Inferior parietal cortex (tissue), 1 donor: ENCODE results near the gene MCF2L2.
A peak's percentile ranks its signal among the peaks of the same experiment; 100 is the strongest.
"Not testable (repeated sequence)": the region's sequence is repeated elsewhere in the genome, so short reads cannot be mapped to it uniquely, and the experiment has no call there.

Experiments
- DNase-seq: peaks from one replicate; pipeline ENCODE4 v3.0.0-alpha.2; 2016; ENCODE audit errors: extremely low spot score

MCF2L2 gene

GRCh38 chr3:183443395-183444385 lies 15.3 kb upstream of the MCF2L2 start:
- no peak for DNase-seq

- no peak for DNase-seq
Observed at GRCh38 chr3:183442994-183443393, 14.6 kb upstream of the MCF2L2 start.

DNA sequence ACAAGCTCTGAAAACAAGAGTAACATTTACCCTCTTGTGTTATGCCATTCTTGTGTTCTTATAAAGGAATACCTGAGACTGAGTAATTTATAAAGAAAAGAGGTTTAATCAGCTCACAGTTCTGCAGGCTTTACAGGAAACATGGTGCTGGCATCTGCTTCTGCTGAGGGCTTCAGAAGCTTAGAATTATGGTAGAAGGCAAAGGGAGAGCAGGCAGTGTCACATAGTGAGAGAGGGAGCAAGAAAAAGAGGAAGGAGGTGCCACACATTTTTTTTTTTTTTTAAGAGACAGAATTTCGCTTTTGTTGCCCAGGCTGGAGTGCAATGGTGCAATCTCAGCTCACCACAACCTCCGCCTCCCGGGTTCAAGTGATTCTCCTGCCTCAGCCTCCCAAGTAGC lies 12.1 kb upstream of the MCF2L2 start:
- not testable (repeated sequence) for DNase-seq

DNA sequence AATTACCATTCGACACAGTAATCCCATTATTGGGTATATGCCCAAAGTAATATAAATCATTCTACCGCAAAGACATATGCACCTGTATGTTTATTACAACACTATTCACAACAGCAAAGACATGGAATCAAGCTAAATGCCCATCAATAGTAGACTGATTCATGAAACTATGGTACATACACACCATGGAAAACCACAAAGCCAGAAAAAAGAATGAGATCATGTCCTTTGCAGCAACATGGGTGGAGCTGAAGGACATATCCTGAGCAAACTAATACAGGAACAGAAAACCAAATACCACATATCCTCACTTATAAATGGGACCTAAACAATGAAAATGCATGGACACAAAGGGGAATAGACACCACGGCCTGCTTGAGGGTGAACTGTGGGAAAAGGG lies 11.1 kb upstream of the MCF2L2 start:
- no peak for DNase-seq

DNA sequence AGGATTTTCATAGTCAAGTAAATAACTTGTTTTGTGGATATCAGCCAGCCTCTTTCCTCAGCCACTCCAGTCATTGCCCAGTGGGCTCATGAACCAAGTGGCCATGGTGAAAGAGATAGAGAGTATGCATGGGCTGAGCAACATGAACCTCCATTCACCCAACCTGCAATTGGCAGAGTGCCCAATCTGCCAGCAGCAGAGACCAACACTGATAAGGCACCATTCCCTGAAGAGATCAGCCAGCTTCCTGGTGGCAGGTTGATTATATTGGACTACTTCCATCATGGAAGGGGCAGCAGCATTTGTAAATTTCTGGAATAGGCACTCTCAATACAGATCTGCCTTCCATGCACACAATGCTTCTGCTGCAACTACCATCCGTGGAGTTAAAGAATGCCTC lies 10.3 kb upstream of the MCF2L2 start:
- no peak for DNase-seq

DNA sequence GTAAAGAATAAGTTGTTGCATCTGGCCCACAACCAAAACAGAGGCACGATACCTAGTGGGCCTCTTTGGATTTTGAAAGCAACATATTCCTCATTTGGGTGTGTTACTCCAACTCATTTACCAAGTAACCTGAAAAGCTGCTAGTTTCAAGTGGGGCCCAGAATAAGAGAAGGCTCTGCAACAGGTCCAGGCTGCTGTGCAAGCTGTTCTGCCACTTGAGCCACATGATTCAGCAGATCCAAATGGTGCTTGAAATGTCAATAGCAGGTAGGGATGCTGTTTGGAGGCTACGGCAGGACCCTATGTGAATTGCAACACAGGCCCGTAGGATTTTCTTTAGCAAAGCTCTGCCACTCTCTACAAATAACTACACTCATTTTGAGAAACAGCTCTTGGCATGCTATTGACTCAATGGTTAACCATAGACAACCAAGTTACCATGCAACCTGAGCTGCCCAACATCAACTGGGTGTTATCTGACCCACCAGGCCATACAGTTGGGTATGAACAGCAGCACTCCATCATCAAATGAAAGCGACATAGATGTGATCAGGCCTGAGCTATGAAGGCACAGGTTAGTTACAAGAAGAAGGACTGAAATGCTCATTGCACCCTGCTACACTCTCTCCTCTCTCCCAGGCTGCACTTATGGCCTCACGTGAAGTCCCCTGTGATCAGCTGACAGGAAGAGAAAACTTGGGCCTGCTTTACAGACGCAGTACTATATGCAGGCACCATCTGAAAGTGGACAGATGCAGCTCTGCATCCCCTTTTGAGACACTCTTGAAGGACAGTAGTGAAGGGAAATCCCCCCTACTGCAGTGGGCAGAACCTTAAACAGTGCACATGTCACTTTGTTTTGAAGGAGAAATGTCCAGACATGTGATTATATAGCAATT lies 9.5 kb upstream of the MCF2L2 start:
- no peak for DNase-seq

DNA sequence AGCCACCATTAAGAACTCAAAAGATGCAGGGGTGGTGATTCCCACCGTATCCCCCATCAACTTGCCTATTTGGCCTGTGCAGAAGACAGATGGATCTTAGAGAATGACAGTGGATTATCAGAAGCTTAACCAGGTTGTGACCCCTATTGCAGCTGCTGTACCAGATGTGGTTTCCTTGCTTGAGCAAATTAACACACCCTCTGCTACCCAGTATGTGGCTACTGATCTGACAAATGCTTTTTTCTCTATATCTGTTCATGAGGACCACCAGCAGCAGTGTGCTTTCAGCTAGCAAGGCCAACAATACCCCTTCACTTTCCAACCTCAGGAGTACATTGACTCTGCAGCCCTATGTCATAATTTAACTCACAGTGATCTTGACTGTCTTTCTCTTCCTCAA lies 8.6 kb upstream of the MCF2L2 start:
- DNase-seq: no peak

DNA sequence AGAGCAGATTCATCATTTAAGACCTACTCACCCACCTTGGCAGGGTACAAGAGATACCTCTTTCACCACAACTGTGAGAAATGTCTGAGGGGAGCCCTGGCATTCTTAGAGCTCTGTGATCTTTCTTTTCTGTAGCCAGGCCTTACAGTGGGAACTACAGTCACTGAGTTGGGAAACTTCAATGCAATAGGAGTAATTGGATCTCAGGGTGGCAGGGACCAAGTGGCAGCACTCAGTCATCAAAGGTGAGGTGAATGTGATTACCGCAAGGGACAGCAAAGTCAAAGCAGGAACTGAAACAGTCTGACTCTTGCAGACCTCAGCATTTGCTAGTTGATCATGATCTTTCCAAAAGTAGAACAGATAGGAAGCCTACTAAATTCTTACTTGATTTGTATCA lies 7.2 kb upstream of the MCF2L2 start:
- DNase-seq: no peak

GRCh38 chr3:183434992-183435391 lies 6.6 kb upstream of the MCF2L2 start:
- DNase-seq: no peak

DNA sequence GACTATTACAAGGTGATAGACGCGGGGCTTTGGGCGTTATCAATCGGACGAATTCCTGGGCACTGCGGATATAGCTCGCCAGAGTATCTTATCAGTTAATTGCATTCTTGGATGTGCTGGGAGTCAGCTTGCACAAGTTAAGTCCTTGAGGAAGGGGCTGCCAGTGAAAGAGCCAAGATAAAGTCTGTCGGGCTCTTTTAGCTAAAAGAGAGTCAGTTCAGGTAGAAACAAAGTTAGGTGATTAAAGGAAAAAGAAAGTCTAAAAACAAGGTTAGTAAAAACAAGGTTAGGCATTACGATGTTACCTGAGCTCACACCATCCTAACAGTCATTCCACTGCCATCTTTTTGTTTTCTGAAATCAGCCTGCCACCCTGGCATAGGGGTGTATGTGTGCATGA lies 6.1 kb upstream of the MCF2L2 start:
- DNase-seq: no peak

DNA sequence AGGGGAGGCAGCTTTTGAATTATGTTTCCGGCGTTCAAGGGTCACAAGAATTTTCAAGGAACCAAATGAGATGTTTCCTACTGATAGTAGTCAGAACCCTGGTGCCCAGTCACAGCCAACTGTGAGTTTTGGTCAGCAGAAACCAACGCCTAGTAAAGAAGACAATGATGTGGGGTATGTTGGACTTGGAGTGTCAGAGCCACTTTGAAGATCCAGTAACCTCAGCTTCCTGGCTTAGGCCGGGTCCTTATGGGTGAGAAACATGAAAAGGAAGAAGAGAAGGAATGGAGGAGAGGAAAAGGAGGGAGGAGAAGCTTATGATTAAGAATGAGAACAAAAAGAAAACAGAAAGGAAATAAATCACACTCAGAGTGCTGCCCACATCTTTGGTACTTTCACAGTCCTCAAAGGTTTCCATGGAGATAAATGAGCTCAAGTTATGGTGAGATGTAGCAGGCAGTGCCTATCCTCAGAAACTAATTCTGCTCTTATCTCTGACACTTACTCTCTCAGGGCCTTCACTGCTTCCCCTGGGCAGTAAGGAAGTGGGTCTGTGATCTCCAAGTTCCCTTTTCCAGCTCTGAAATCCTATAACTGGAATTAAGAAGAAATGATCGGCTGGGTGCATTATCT lies 2.0 kb upstream of the MCF2L2 start:
- DNase-seq: no peak

- DNase-seq: peak; percentile 80
Observed at GRCh38 chr3:183427876-183428446, 458 bp downstream of the MCF2L2 start.

- DNase-seq: peak; percentile 40
Observed at GRCh38 chr3:183427196-183427875, 1.1 kb downstream of the MCF2L2 start.

GRCh38 chr3:183418807-183419206 lies 9.6 kb downstream of the MCF2L2 start:
- DNase-seq: not testable (repeated sequence)

DNA sequence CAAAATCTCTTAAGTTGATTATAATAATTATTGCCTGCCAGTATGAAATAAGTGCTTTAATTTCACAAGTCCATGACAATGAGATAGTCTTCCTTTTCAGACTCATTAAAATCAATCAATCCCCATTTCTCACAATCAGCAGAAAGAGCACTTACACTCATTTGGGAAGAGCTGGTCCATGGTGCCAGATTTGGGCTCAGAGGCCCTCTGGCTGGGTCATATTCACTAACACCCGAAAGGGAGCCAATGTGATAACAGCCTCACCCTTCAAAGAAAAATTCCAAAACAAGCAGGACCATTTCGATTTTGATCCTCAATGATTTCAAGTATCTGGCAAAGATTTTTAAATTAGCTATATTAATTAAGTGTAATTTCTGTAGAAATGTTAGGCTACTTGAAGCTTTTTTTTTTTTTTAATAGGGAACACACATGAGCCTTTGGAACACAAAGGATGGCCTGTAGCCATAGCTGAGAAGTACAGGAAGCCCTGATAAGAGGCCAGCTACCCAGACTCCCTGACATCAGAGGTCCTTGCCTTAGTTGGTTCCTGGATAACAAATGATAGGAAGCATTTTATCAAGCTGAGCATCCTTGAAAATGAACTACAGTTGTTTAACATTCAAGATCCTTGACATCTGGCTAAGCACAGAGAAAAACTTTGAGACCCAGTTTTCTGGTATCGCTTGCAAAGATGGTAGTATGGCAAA lies 17.1 kb downstream of the MCF2L2 start:
- DNase-seq: no peak

DNA sequence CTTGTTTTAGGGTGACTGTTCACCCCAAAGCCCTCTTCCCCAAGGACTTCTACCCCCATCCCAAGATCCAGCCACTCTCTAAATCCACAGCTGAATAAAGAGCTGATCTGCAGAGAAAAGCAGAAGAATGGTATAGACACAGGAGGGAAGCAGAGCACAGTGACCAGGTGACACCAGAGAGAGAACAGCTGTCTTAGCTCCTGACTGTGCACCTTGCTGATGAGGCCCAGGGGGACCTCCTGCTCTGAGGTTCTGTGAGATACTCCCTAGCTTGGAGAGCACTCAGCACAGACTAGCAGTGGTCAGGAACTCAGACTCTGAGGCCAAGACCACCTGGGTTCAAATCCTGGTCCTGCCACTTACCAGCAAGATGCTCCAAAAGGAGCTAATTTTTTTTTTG lies 17.7 kb downstream of the MCF2L2 start:
- no peak for DNase-seq

- DNase-seq: no peak
Observed at GRCh38 chr3:183410280-183410679, 18.1 kb downstream of the MCF2L2 start.

GRCh38 chr3:183409219-183409618 lies 19.2 kb downstream of the MCF2L2 start:
- DNase-seq: no peak

GRCh38 chr3:183401678-183402077 lies 26.7 kb downstream of the MCF2L2 start:
- no peak for DNase-seq

DNA sequence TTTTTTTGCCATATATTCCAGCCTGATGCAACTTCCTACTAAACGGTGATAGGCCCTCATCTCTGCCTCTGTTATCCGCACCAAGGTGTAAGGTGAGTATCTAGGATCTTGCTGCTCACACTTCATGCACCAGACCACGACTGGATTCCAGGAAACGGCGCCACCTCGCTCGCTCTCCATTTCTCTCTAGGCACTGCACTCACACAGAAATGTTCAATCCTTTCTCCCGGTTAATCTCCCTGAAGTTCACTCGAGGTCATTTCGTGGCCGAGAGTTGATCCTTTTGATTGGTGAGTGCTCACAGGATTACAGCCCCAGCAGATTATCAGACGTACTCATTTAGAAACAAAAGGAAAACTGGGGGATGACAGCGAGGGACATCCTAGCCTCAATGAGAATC lies 28.1 kb downstream of the MCF2L2 start:
- no peak for DNase-seq
